Measurements from ENCODE around the gene MUC4.
"Not testable (repeated sequence)": the region's sequence is repeated elsewhere in the genome, so short reads cannot be mapped to it uniquely, and the experiment has no call there.

MUC4 gene

GRCh38 chr3:195777975-195778374, 33.8 kb downstream of the MUC4 start:
- DNase-seq: no peak

GRCh38 chr3:195774917-195775316, 36.8 kb downstream of the MUC4 start:
- DNase-seq: no peak

GRCh38 chr3:195773956-195774537, 37.7 kb downstream of the MUC4 start:
- no peak for DNase-seq

GRCh38 chr3:195771646-195772300, 40.0 kb downstream of the MUC4 start:
- no peak for DNase-seq

- not testable (repeated sequence) for DNase-seq
Measured at GRCh38 chr3:195770841-195771645, 40.7 kb downstream of the MUC4 start.

- DNase-seq: no peak
Measured at GRCh38 chr3:195770081-195770840, 41.5 kb downstream of the MUC4 start.

GRCh38 chr3:195769551-195769950, 42.2 kb downstream of the MUC4 start:
- DNase-seq: no peak

- no peak for DNase-seq
Measured at GRCh38 chr3:195768831-195769303, 42.9 kb downstream of the MUC4 start.

- no peak for DNase-seq
Measured at GRCh38 chr3:195768414-195768813, 43.3 kb downstream of the MUC4 start.

GRCh38 chr3:195767792-195768191, 43.9 kb downstream of the MUC4 start:
- no peak for DNase-seq

GRCh38 chr3:195766671-195767070, 45.1 kb downstream of the MUC4 start:
- no peak for DNase-seq

- DNase-seq: no peak
Measured at GRCh38 chr3:195764961-195765706, 46.6 kb downstream of the MUC4 start.

- DNase-seq: no peak
Measured at GRCh38 chr3:195763843-195764825, 47.6 kb downstream of the MUC4 start.

GRCh38 chr3:195763076-195763830, 48.5 kb downstream of the MUC4 start:
- no peak for DNase-seq

GRCh38 chr3:195762611-195763010, 49.1 kb downstream of the MUC4 start:
- DNase-seq: no peak

GRCh38 chr3:195762249-195762585, 49.5 kb downstream of the MUC4 start:
- DNase-seq: no peak

- no peak for DNase-seq
Measured at GRCh38 chr3:195761567-195762248, 50.0 kb downstream of the MUC4 start.

GRCh38 chr3:195761123-195761566, 50.6 kb downstream of the MUC4 start:
- no peak for DNase-seq

- no peak for DNase-seq
Measured at GRCh38 chr3:195760345-195761122, 51.2 kb downstream of the MUC4 start.

Data from hippocampal formation (tissue), 2 donors.